Stimulated activated CD4-positive, alpha-beta T cell treated with anti-CD3 and anti-CD28 coated beads, TNF-alpha, amount 100 ng/mL, for 1 hour (primary cell): ENCODE results near the gene LBX2.
"Not testable (repeated sequence)": the region's sequence is repeated elsewhere in the genome, so short reads cannot be mapped to it uniquely, and the experiment has no call there.

Source experiments
- DNase-seq, 3 donors: peaks; one replicate each; pipeline ENCODE4 v3.0.0-alpha.2; 2020; ENCODE audit warnings: low read depth in 3 of 3, low spot score in 1 of 3

LBX2 gene

DNA sequence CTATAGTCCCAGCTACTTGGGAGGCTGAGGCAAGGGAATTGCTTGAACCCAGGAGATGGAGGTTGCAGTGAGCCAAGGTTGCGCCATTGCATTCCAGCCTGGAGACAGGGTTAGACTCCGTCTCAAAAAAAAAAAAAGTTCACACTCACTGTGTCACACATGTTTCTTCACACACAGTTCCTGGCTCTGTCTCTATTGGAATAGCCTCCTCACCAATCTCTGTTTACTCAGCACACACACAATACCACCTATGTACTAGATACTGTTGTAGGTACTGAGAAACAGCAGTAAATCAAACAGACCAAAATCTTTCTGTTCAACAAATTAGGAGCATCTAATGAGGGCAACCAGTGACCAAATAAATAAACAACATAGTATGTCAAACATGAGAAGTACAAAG lies 13.3 kb downstream of the LBX2 start:
- DNase-seq, result no peak

DNA sequence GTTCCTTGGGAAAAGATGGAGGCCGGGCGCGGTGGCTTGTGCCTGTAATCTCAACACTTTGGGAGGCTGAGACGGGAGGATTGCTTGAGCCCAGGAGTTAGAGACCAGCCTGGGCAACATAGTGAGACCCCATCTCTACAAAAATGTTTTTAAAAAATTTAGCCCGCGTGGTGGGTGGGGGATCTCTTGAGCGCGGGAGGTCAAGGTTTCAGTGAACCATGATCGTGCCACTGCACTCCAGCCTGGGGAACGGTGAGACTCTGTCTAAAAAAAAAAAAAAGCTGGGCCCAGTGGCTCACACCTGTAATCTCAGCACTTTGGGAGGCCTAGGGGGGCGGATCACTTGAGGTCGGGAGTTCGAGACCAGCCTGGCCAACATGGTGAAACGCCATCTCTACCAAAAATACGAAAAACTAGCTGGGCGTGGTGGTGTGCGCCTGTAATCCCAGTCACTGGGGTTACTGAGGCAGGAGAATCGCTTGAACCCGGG lies 15.7 kb downstream of the LBX2 start:
- not testable (repeated sequence) for DNase-seq

- DNase-seq, result peak; percentile 78 to 83 (median 80)
Observed at GRCh38 chr2:74482801-74483674, 16.4 kb downstream of the LBX2 start, which contains the start of the genes CCDC142 and TTC31. Gene CCDC142 (minus strand): TSS chr2:74482998. CDS start chr2:74482837, 161 bp downstream. Gene TTC31 (plus strand): TSS chr2:74483081. CDS start chr2:74483096, 15 bp downstream.

DNA sequence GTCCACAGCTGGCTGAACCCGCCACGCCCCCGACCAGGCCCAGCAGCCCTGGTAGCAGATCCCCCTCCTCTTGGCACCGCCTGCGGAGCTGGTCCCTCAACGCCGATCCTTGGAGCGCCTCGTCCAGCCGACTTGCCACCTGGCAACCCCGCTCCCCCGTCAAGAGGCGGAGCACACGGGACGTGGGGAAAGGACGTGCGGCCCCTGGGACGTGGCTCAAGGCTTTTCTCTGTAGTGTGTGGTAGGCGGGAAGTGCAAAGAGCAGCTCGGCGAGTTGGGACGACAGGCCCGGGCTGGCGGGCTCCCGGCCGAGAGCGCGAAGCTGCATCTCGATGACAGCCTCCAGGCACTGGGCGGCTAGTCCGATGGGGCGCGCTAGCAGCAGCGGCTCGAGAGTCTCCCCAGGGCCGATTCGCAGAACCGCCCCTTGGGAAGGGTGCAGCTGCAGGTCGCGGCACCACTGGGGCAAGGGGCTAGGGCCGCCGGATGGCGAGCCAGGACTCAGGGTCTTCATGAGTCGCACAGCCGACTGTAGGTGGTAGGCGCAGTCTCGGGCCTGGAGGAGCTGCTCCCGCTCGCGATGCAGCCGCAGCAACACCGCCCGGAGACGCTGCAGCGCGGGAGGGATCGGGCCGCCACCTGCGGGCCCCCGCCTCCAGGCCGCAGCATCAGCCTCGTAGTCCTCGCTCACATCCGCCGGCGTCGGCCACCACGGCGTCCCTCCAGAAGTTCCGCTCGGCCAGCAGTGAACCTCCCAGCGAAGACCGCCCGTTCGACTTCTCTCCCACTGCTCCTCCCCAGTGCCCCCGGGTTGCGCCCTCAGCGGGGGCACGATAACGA lies 17.2 kb downstream of the LBX2 start:
- no peak for DNase-seq

- DNase-seq, result no peak
Observed at GRCh38 chr2:74481431-74481830, 18.0 kb downstream of the LBX2 start.

- no peak for DNase-seq
Observed at GRCh38 chr2:74474899-74475298, 24.5 kb downstream of the LBX2 start.

GRCh38 chr2:74474481-74474880 lies 24.9 kb downstream of the LBX2 start:
- no peak for DNase-seq

- no peak for DNase-seq
Observed at GRCh38 chr2:74472945-74473258, 26.5 kb downstream of the LBX2 start.

GRCh38 chr2:74472086-74472944 lies 27.1 kb downstream of the LBX2 start, which contains the start of gene MRPL53:
Gene MRPL53 (minus strand): TSS chr2:74472680. CDS start chr2:74472660, 20 bp downstream.
- peak; percentile 88 to 97 (median 93) for DNase-seq

GRCh38 chr2:74471332-74472065 lies 27.9 kb downstream of the LBX2 start:
- DNase-seq, result no peak

DNA sequence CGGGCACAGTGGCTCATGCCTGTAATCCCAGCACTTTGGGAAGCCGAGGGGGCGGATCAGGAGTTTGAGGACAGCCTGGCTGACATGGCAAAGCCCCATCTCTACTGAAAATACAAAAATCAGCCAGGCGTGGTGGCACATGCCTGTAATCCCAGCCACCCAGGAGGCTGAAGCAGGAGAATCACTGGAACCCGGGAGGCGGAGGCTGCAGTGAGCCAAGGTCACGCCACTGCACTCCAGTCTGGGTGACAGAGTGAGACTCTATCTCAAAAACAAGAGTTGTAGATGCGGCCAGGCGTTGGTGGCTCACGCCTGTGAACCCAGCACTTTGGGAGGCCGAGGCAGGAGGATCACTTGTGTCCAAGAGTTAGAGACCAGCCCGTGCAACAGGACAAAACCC lies 28.7 kb downstream of the LBX2 start:
- not testable (repeated sequence) for DNase-seq

GRCh38 chr2:74464406-74464805 lies 35.0 kb downstream of the LBX2 start:
- no peak for DNase-seq

GRCh38 chr2:74462786-74463105 lies 36.7 kb downstream of the LBX2 start:
- DNase-seq, result no peak

DNA sequence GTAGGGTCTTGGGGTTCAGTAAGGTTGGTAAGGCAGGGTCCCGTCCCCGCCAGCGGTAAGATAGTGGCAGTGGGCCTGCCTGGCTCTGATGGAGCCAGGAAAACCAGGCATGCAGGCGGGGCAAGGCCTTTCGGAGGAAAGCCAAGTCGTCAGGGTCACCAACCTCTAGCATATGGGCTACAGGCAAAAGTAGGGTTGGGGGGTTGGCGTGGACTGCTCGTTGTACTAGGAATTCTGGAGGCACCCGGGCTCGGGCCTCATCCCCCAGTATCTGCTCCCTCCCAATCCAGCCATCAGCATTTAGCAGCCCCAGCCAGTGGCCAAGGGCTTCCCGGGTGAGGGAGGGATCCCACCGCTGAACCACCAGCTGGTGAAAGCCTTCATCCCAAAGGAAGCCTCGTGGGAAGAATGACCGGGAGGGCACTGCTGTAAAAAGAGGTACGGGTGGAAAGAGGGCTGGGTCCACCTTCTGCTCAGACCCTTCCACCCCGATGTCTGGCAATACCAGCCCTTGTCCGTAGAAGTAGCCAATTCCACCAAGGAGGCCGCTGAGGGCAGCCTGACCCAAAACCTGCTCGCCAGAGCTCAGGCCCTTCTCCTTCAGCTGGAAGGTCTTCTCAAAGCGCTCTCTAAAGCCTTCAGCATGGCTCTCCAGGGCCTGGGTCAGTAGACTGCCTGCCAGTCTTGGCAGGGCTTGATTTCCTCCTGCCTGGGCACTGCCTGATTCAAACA lies 37.2 kb downstream of the LBX2 start:
- no peak for DNase-seq

DNA sequence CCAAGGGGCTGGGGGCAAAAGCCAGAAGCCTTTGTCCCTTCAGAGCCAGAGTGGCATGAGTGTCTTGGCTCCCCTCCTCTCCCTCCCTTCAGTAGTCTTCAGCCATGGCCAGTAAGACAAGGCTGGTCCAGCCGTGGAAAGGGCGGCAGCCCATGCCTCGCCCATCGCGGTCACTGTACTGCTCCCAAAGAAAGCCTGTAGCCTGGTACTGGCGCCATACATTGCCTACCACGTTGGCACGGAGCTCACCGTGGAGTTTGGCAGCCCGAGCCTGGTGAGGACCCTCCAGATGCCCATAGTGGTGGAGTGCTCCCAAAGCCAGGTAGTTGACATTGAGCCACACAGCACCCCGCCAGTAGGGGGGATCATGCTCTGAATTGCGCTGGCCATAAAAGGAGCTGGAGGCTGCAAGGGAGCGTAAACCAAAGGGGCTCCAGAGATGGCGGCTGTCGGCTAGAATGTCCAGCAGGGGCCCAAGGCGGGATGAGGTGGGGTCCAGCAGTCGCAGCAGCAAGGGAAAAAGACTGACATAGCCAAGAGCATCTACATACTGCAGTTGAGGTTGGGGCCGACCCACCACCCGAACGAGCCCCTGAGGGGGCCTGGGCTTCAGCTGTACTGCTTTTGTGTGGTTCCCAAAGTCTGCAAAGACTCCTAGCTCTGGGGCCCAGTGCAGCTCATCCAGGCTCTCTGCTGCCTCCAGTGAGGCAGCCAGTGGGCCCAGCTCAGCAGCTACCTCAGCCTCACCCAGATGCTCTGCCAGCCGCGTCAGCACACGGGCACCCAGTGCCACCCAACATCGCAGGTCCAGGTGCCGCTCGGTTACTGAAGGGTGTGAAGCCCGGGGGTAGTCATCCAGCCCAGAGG lies 38.0 kb downstream of the LBX2 start:
- DNase-seq, result no peak

- not testable (repeated sequence) for DNase-seq
Observed at GRCh38 chr2:74460187-74460586, 39.2 kb downstream of the LBX2 start.

DNA sequence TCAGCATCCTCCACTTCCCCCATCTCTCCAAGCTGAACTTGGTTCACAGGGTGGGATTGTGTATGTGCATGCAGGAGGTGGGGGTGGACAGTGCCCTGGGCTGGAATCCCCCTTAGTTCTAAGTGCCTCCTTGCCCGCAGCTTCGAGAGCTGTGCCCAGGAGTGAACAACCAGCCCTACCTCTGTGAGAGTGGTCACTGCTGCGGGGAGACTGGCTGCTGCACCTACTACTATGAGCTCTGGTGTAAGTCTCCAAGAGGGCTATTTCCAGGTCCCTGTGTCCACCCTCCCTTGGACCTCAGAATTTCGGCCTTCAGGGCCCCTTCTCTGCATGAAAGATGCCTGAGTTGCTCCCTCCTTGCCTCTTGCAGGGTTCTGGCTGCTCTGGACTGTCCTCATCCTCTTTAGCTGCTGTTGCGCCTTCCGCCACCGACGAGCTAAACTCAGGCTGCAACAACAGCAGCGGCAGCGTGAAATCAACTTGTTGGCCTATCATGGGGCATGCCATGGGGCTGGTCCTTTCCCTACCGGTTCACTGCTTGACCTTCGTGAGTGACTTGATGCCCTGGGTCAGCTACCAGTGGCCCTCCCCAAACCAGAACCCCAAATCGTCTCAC lies 39.8 kb downstream of the LBX2 start:
- DNase-seq, result not testable (repeated sequence)

GRCh38 chr2:74458938-74459363 lies 40.5 kb downstream of the LBX2 start:
- no peak for DNase-seq
